H1 (cell line): Measurements from ENCODE around the gene DCLK1. TPM values are rescaled to one million over a fixed set of nuclear protein-coding genes. Genes with fewer than 3 reads are reported as not detected.

ENCODE experiments used
- CTCF ChIA-PET: fragments of 300-600 bp; sonication (Branson Sonifier 250); formaldehyde crosslinking; loops from one replicate; lab custom pipeline; 2021; ENCODE audit not compliant: partially characterized antibody; lab: Charles Lee
- POLR2A ChIA-PET: fragments of 300-600 bp; sonication (Branson Sonifier 250); formaldehyde crosslinking; loops from one replicate; lab custom pipeline; 2021; ENCODE audit warnings: inconsistent platforms; ENCODE audit not compliant: partially characterized antibody; lab: Charles Lee
- DNase-seq, 2 experiments: peaks; one replicate each; pipeline versions ENCODE4 v3.0.0 to v3.0.0-alpha.2; 2010 to 2022; ENCODE audit warnings: low spot score in 2 of 2, low read depth in 1 of 2, mixed read lengths in 1 of 2
- FAIRE-seq: peaks from 2 replicates; lab custom pipeline; 2011; peaks lifted over from hg19 to GRCh38; lab: Jason Lieb, UNC
- H2AFZ ChIP-seq: 2 replicates; pipeline ENCODE4 v1.8.1; 2012; ENCODE audit warnings: low read length, inconsistent platforms
- H2AK5ac ChIP-seq: 2 replicates; pipeline ENCODE4 v1.6.1; 2013; ENCODE audit warnings: low read depth, low read length
- H2BK120ac ChIP-seq: replicated peaks from 2 replicates; pipeline ENCODE3; 2013; ENCODE audit warnings: low read depth, low read length, inconsistent platforms
- H2BK12ac ChIP-seq: 2 replicates; pipeline ENCODE4 v1.6.1; 2013; ENCODE audit warnings: low read depth, low read length
- H2BK15ac ChIP-seq: 2 replicates; pipeline ENCODE4 v1.6.1; 2013; ENCODE audit warnings: low read length
- H2BK20ac ChIP-seq: 2 replicates; pipeline ENCODE4 v1.6.1; 2013; ENCODE audit warnings: low read length
- H2BK5ac ChIP-seq: 2 replicates; pipeline ENCODE4 v1.6.1; 2013; ENCODE audit warnings: low read depth, low read length
- H3K14ac ChIP-seq: 2 replicates; pipeline ENCODE4 v1.6.1; 2013; ENCODE audit warnings: inconsistent platforms; ENCODE audit not compliant: insufficient read length
- H3K18ac ChIP-seq: 2 replicates; pipeline ENCODE4 v1.6.1; 2013; ENCODE audit warnings: low read length; ENCODE audit errors: extremely low read depth
- H3K23ac ChIP-seq: 2 replicates; pipeline ENCODE4 v1.6.1; 2013; ENCODE audit warnings: inconsistent platforms; ENCODE audit not compliant: insufficient read length
- H3K23me2 ChIP-seq: 2 replicates; pipeline ENCODE4 v1.6.1; 2013; ENCODE audit warnings: low read depth, low read length
- H3K27ac ChIP-seq: 2 replicates; pipeline ENCODE4 v1.6.1; 2011; ENCODE audit warnings: low read depth, low read length, inconsistent platforms
- H3K27me3 ChIP-seq, 4 experiments: replicated peaks in 1 of 4; 1 replicate in 1 of 4; 2 replicates in 3 of 4; pipeline versions ENCODE4 v1.6.1 to v1.8.1; 2011 to 2013; ENCODE audit warnings: low read length in 3 of 4, mild to moderate bottlenecking in 3 of 4, inconsistent platforms in 2 of 4, mixed read lengths in 2 of 4, moderate library complexity in 1 of 4; ENCODE audit not compliant: control insufficient read depth in 3 of 4, insufficient read depth in 3 of 4; ENCODE audit errors: extremely low read depth in 1 of 4
- H3K36me3 ChIP-seq, 4 experiments: 2 replicates each; pipeline versions ENCODE4 v1.6.1 to v1.8.1; 2011 to 2013; ENCODE audit warnings: mild to moderate bottlenecking in 4 of 4, low read length in 3 of 4, moderate library complexity in 2 of 4, control low read depth in 1 of 4, inconsistent platforms in 1 of 4; ENCODE audit not compliant: insufficient read depth in 4 of 4, control insufficient read depth in 2 of 4
- H3K4ac ChIP-seq: replicated peaks from 2 replicates; pipeline ENCODE3; 2013; ENCODE audit warnings: low read length, low read depth, mixed read lengths, inconsistent platforms; ENCODE audit not compliant: insufficient read length
- H3K4me1 ChIP-seq, 4 experiments: replicated peaks in 1 of 4; 1 replicate in 1 of 4; 2 replicates in 3 of 4; pipeline versions ENCODE4 v1.6.1 to v1.8.1; 2011 to 2013; ENCODE audit warnings: low read length in 3 of 4, inconsistent platforms in 2 of 4, mixed read lengths in 1 of 4; ENCODE audit not compliant: insufficient read depth in 4 of 4, control insufficient read depth in 3 of 4
- H3K4me2 ChIP-seq, 2 experiments: 2 replicates each; pipeline versions ENCODE4 v1.6.1 to v1.8.1; 2011 to 2013; ENCODE audit warnings: low read depth in 2 of 2, low read length in 2 of 2, control low read depth in 1 of 2, inconsistent platforms in 1 of 2, mild to moderate bottlenecking in 1 of 2; ENCODE audit not compliant: insufficient read depth in 1 of 2
- H3K4me3 ChIP-seq, 4 experiments: fragments of 200-600, 300-600 bp in 1 of 4; sonication (generic), shearing (Covaris generic), sonication (Bioruptor Twin) in 1 of 4; 2 replicates each; pipeline versions ENCODE4 v1.5.1 to v1.8.1; 2011 to 2016; ENCODE audit warnings: low read length in 4 of 4, low read depth in 3 of 4, control low read depth in 2 of 4, inconsistent platforms in 2 of 4, mild to moderate bottlenecking in 2 of 4, mixed read lengths in 1 of 4, moderate library complexity in 1 of 4; ENCODE audit not compliant: insufficient read depth in 2 of 4; ENCODE audit errors: extremely low read depth in 1 of 4
- H3K56ac ChIP-seq: replicated peaks from 2 replicates; pipeline ENCODE3; 2013; ENCODE audit warnings: low read depth, mild to moderate bottlenecking, mixed read lengths, low read length, inconsistent platforms; ENCODE audit not compliant: insufficient read length
- H3K79me1 ChIP-seq: 2 replicates; pipeline ENCODE4 v1.6.1; 2013; ENCODE audit warnings: low read depth, low read length, control low read depth
- H3K79me2 ChIP-seq, 2 experiments: 2 replicates each; pipeline versions ENCODE4 v1.6.1 to v1.8.1; 2012 to 2013; ENCODE audit warnings: low read length in 2 of 2, mild to moderate bottlenecking in 2 of 2, inconsistent platforms in 1 of 2; ENCODE audit not compliant: insufficient read depth in 2 of 2, control insufficient read depth in 1 of 2
- H3K9ac ChIP-seq, 4 experiments: replicated peaks in 1 of 4; 1 replicate in 1 of 4; 2 replicates in 3 of 4; pipeline versions ENCODE4 v1.6.1 to v1.8.1; 2011 to 2013; ENCODE audit warnings: low read depth in 3 of 4, low read length in 3 of 4, control low read depth in 2 of 4, mild to moderate bottlenecking in 2 of 4, moderate library complexity in 2 of 4, inconsistent platforms in 1 of 4; ENCODE audit errors: extremely low read depth in 1 of 4
- H3K9me3 ChIP-seq, 2 experiments: 2 replicates each; pipeline versions ENCODE4 v1.6.1 to v1.8.1; 2012 to 2013; ENCODE audit warnings: mild to moderate bottlenecking in 2 of 2, moderate library complexity in 2 of 2, control low read depth in 1 of 2, inconsistent platforms in 1 of 2, low read depth in 1 of 2, low read length in 1 of 2, mixed read lengths in 1 of 2; ENCODE audit not compliant: insufficient read depth in 2 of 2
- H4K20me1 ChIP-seq, 2 experiments: replicated peaks in 1 of 2; 2 replicates each; pipeline versions ENCODE3 to v1.8.1; 2011 to 2013; ENCODE audit warnings: inconsistent platforms in 2 of 2, low read length in 2 of 2, mild to moderate bottlenecking in 1 of 2; ENCODE audit not compliant: insufficient read depth in 2 of 2, control insufficient read depth in 1 of 2
- H4K5ac ChIP-seq: 2 replicates; pipeline ENCODE4 v1.6.1; 2013; ENCODE audit warnings: low read length, low read depth, mixed read lengths, inconsistent platforms; ENCODE audit not compliant: insufficient read length
- H4K8ac ChIP-seq: 2 replicates; pipeline ENCODE4 v1.8.0; 2013; ENCODE audit warnings: mild to moderate bottlenecking, moderate library complexity, low read length, inconsistent platforms; ENCODE audit not compliant: insufficient read depth; ENCODE audit errors: extremely low read depth
- H4K91ac ChIP-seq: replicated peaks from 2 replicates; pipeline ENCODE3; 2013; ENCODE audit warnings: low read length, mixed read lengths, inconsistent platforms; ENCODE audit not compliant: insufficient read length
- CBX5 ChIP-seq: fragments of 300-800, 300-1000 bp; sonication (generic); IDR thresholded peaks from 2 replicates; pipeline ENCODE4 v1.7.1; 2016; ENCODE audit warnings: antibody characterized with exemption, low read length, low read depth
- CHD1 ChIP-seq: IDR thresholded peaks from 2 replicates; pipeline ENCODE4 v1.6.1; 2012; ENCODE audit warnings: low read depth, low read length, improper control_type of control experiment
- CTBP2 ChIP-seq: IDR thresholded peaks from 2 replicates; pipeline ENCODE4 v1.7.0; 2011; ENCODE audit warnings: borderline replicate concordance, mild to moderate bottlenecking, moderate library complexity, mixed read lengths, low read length; ENCODE audit not compliant: insufficient read depth, insufficient read length
- GABPA ChIP-seq: IDR thresholded peaks from 2 replicates; pipeline ENCODE4 v1.6.1; 2011; ENCODE audit warnings: mild to moderate bottlenecking, low read length, moderate library complexity, borderline replicate concordance; ENCODE audit not compliant: insufficient read depth
- HDAC6 ChIP-seq: IDR thresholded peaks from one replicate; pipeline ENCODE4 v1.7.1; 2012; ENCODE audit warnings: low read depth, mild to moderate bottlenecking, inconsistent platforms, low read length, moderate library complexity
- KDM4A ChIP-seq: IDR thresholded peaks from one replicate; pipeline ENCODE4 v1.7.1; 2012; ENCODE audit warnings: low read depth, mild to moderate bottlenecking, moderate library complexity, low read length, inconsistent platforms; ENCODE audit not compliant: severe bottlenecking
- KDM5A ChIP-seq: fragments of 200-600 bp; IDR thresholded peaks from 2 replicates; pipeline ENCODE4 v1.7.1; 2012; ENCODE audit warnings: mild to moderate bottlenecking, low read length, inconsistent platforms, mixed read lengths
- MAFK ChIP-seq: IDR thresholded peaks from 2 replicates; pipeline ENCODE4 v1.6.1; 2012; ENCODE audit warnings: low read depth, mild to moderate bottlenecking, improper control_type of control experiment, low read length
- NRF1 ChIP-seq: IDR thresholded peaks from 2 replicates; pipeline ENCODE4 v1.6.1; 2011; ENCODE audit warnings: mild to moderate bottlenecking, low read depth, low read length, improper control_type of control experiment
- RAD21 ChIP-seq, 2 experiments: IDR thresholded peaks in 1 of 2; conservative IDR thresholded peaks in 1 of 2; 2 replicates each; pipeline ENCODE4 v1.6.1; 2011; ENCODE audit warnings: low read depth in 2 of 2, low read length in 2 of 2, improper control_type of control experiment in 1 of 2, inconsistent platforms in 1 of 2, mild to moderate bottlenecking in 1 of 2, moderate library complexity in 1 of 2
- RXRA ChIP-seq: IDR thresholded peaks from 2 replicates; pipeline ENCODE4 v1.6.1; 2011; ENCODE audit warnings: low read depth, mild to moderate bottlenecking, low read length, moderate library complexity; ENCODE audit not compliant: insufficient read depth
- SP1 ChIP-seq: IDR thresholded peaks from 2 replicates; pipeline ENCODE4 v1.6.1; 2011; ENCODE audit warnings: low read depth, low read length
- TEAD4 ChIP-seq: IDR thresholded peaks from 2 replicates; pipeline ENCODE4 v1.6.1; 2012; ENCODE audit warnings: low read depth, low read length, inconsistent platforms, mixed read lengths
- WGBS, 2 experiments: shearing (Covaris generic) in 1 of 2; methylation state at CpG; one replicate each; pipeline versions ENCODE4 v1.1.6 to v1.1.7; 2013 to 2015; ENCODE audit warnings: low lambda C conversion rate in 2 of 2, mixed read lengths in 2 of 2, inconsistent platforms in 1 of 2, low coverage in 1 of 2, missing lambda C conversion rate in 1 of 2; ENCODE audit not compliant: insufficient replicate concordance in 2 of 2, insufficient coverage in 1 of 2, insufficient read length in 1 of 2; ENCODE audit errors: extremely low coverage in 1 of 2, missing lambda C conversion rate in 1 of 2; 5-methylcytosine and 5-hydroxymethylcytosine counted together
- polyA plus RNA-seq, 7 experiments: library from polyadenylated mRNA; depleted of rRNA in 3 of 7; stranded (reverse) in 5 of 7; unstranded in 2 of 7; fragments of >200 nt in 5 of 7; fragments of 200-250 nt in 2 of 7; gene quantifications; 1 replicate in 5 of 7; 2 replicates in 1 of 7; 4 replicates in 1 of 7; pipeline versions ENCODE4 v1.2.1 to v1.2.3, GENCODE V29; 2011 to 2013; ENCODE audit warnings: missing spikeins in 2 of 7, mixed read lengths in 2 of 7
- total RNA-seq: library from RNA; stranded (reverse); fragmentation: NEBNext Ultra II Directional; extraction: Animal tissue kit (Norgen Biotek cat#: 25700); gene quantifications from 2 replicates; pipeline ENCODE4 v1.2.1, GENCODE V29; 2021

DCLK1 gene
- total and polyA plus RNA-seq, 2 of the 8 experiments (the other 6 are each of a cell fraction or from before 2014, with no cell fraction given): 22.8 to 41.0 TPM

- no peak overlapping the region for H4K8ac ChIP-seq
- no peak overlapping the region for H3K9ac ChIP-seq
- no peak overlapping the region for H3K56ac ChIP-seq
- H2BK5ac ChIP-seq: no peak overlapping the region
- 94% methylated on average over 4 of the region's 4 CpGs; no CpG with 5 or more reads in 1 of the 2 experiments for WGBS, 2 experiments
- DNase-seq (no peak), FAIRE-seq (no peak)
- no peak overlapping the region for H2BK15ac ChIP-seq
- no peak overlapping the region for H2AK5ac ChIP-seq
- no peak overlapping the region for H3K14ac ChIP-seq
- no peak overlapping the region for H3K4me3 ChIP-seq
- no peaks in the 10 kb centered on the region for H3K27me3 ChIP-seq
- H2BK12ac ChIP-seq: no peak overlapping the region
- no peak overlapping the region for H3K23ac ChIP-seq
- H2BK120ac ChIP-seq: no peak overlapping the region
- ChIA-PET POLR2A (no interaction called here), CTCF (interaction anchor here (0.6 kb wide), 1 partner anchor 221 kb away, joined by 3 read pairs; no protein-coding TSS in a partner anchor)
- no peaks in the 10 kb centered on the region for H3K79me2 ChIP-seq
- peaks cover 0 to 3% (median 0%) of the 10 kb centered on the region in 4 experiments; a peak in 1 of 7 replicates for H3K4me1 ChIP-seq
- no peak overlapping the region for H2AFZ ChIP-seq
- no peaks in the 10 kb centered on the region for H3K23me2 ChIP-seq
- no peak overlapping the region for H2BK20ac ChIP-seq
- no peak overlapping the region for H3K4me2 ChIP-seq
- no peaks in the 10 kb centered on the region for H3K9me3 ChIP-seq
- H4K20me1 ChIP-seq: no peaks in the 10 kb centered on the region
- no peak overlapping the region for H3K18ac ChIP-seq
- H3K36me3 ChIP-seq: no peaks in the 10 kb centered on the region
- no peak overlapping the region for H4K91ac ChIP-seq
- H4K5ac ChIP-seq: no peak overlapping the region
- no peaks in the 10 kb centered on the region for H3K79me1 ChIP-seq
- H3K27ac ChIP-seq: no peak overlapping the region
- H3K4ac ChIP-seq: no peak overlapping the region
- TF ChIP-seq CTBP2 (no peak), RXRA (no peak), NRF1 (no peak), HDAC6 (no peak), KDM5A (no peak), CBX5 (no peak), RAD21 (IDR thresholded peaks at IDR 0.05 in 1 of 2, conservative IDR thresholded peaks at IDR 0.05 in 1 of 2; ENCODE audit: low read depth in 2 of 2, low read length in 2 of 2) (no peak), KDM4A (no peak), MAFK (no peak), TEAD4 (no peak), CHD1 (no peak), GABPA (no peak), SP1 (no peak)
Measured at GRCh38 chr13:36038785-36039555, 92.2 kb downstream of the DCLK1 start.
